ENCODE results near the gene NEXN. TPM values are rescaled to one million over a fixed set of nuclear protein-coding genes. Genes with fewer than 3 reads are reported as not detected.

The NEXN gene
- total RNA-seq, 2 donors from 2014 or later = 13.2 to 14.1 TPM

DNA sequence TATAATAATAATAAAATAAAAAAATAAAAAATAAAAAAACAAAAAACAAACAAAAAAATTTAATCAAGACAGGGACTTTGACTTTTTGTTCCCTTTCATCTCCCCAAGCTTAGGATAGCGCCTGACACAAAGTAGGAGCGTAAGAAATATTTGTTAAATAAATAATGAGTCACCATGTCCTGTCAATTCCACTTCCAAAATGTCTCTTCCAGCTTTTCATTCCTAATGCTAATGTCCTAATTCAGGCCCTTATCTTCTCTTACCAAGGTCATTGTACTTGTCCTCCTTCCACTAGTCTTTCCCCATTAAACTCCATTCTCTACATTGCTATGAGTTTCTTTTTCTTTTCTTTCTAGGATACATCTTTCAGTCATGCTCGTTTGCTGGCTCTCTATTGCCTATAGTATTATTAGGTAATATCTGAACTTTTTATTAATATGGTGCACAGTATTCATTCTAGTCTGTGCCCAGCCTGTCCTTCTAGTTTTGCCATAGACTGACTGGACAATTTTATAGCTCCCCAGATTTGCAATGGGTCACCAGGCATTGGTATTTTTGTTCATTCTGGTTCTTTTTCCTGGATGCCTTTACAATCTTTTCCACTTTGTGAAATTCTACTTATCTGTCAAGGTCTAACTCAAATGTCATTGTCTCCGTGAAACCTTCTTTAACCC lies 11.4 kb downstream of the NEXN start:
- TF ChIP-seq POLR2AphosphoS5 (IDR thresholded peaks at IDR 0.05) (no peak), POLR2A (IDR thresholded peaks at IDR 0.05) (no peak)
- TF ChIP-seq, protein P1, sequence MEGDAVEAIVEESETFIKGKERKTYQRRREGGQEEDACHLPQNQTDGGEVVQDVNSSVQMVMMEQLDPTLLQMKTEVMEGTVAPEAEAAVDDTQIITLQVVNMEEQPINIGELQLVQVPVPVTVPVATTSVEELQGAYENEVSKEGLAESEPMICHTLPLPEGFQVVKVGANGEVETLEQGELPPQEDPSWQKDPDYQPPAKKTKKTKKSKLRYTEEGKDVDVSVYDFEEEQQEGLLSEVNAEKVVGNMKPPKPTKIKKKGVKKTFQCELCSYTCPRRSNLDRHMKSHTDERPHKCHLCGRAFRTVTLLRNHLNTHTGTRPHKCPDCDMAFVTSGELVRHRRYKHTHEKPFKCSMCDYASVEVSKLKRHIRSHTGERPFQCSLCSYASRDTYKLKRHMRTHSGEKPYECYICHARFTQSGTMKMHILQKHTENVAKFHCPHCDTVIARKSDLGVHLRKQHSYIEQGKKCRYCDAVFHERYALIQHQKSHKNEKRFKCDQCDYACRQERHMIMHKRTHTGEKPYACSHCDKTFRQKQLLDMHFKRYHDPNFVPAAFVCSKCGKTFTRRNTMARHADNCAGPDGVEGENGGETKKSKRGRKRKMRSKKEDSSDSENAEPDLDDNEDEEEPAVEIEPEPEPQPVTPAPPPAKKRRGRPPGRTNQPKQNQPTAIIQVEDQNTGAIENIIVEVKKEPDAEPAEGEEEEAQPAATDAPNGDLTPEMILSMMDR (IDR thresholded peaks at IDR 0.05) = no peak
- no peaks in the 10 kb centered on the region for H3K36me3 ChIP-seq
- no peak overlapping the region for H3K27ac ChIP-seq
- no peak overlapping the region for H3K4me3 ChIP-seq
- H3K27me3 ChIP-seq (replicated peaks; ENCODE audit: insufficient read depth) = no peaks in the 10 kb centered on the region
- H3K4me1 ChIP-seq (replicated peaks) = no peaks in the 10 kb centered on the region
- intact Hi-C loops (cut with DNase I) = no loop called here
- no peak for DNase-seq (ENCODE audit: low spot score)
- no peaks in the 10 kb centered on the region for H3K9me3 ChIP-seq
- 79% methylated on average over 4 of the region's 4 CpGs for WGBS

DNA sequence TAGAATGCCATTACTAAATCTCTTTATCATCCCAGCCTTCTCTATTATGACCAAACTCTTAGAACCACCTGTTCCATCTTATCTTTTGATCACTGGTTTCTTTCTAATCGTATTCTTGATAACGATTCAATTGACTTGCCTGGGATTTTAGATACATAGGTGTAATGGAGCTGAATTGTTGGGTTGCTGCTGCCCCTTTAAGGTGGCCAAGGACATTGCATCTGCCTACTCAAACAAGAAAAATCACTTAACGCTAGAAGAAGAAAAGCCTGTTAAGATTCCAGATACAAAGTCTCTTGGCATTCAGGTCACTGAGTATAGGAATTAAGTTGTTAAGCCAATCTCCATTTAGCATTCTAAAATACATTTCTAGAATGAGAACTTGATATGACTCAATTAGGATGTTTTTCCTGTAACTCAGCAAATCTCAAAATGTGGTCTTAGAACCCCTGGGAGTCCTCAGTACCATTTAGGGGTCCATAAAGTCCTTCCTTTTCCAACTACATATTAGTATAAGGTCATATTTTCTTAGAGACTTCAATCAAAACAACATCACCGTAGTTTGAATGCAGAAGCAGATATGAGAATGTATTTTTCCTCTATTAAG lies 12.4 kb downstream of the NEXN start:
- TF ChIP-seq, protein P1 (IDR thresholded peaks at IDR 0.05) = peak in 3 of 4 experiments; percentile 38 to 67 (median 51)
- TF ChIP-seq POLR2AphosphoS5 (IDR thresholded peaks at IDR 0.05) (no peak), POLR2A (IDR thresholded peaks at IDR 0.05) (no peak)
- peak; percentile 11 for DNase-seq (ENCODE audit: low spot score)
- 12% methylated on average over 4 of the region's 4 CpGs for WGBS
- Histone ChIP-seq H3K9me3 (no peaks in the 10 kb centered on the region), H3K27ac (no peak overlapping the region), H3K36me3 (no peaks in the 10 kb centered on the region), H3K4me3 (no peak overlapping the region), H3K4me1 (replicated peaks) (no peaks in the 10 kb centered on the region), H3K27me3 (replicated peaks; ENCODE audit: insufficient read depth) (no peaks in the 10 kb centered on the region)
- intact Hi-C loops (cut with DNase I) = no loop called here

GRCh38 chr1:77905603-77906002 lies 17.2 kb downstream of the NEXN start:
- H3K27me3 ChIP-seq (replicated peaks; ENCODE audit: insufficient read depth) = no peaks in the 10 kb centered on the region
- no peaks in the 10 kb centered on the region for H3K36me3 ChIP-seq
- H3K4me1 ChIP-seq (replicated peaks) = no peaks in the 10 kb centered on the region
- intact Hi-C loops (cut with DNase I) = no loop called here
- H3K27ac ChIP-seq = no peak overlapping the region
- WGBS = 79% methylated on average over 1 of the region's 1 CpG
- no peaks in the 10 kb centered on the region for H3K9me3 ChIP-seq
- no peak for DNase-seq (ENCODE audit: low spot score)
- TF ChIP-seq POLR2A (IDR thresholded peaks at IDR 0.05) (no peak), POLR2AphosphoS5 (IDR thresholded peaks at IDR 0.05) (no peak)
- TF ChIP-seq, protein P1 (IDR thresholded peaks at IDR 0.05) = no peak
- H3K4me3 ChIP-seq = no peak overlapping the region

- Histone ChIP-seq H3K9me3 (no peaks in the 10 kb centered on the region), H3K4me3 (no peak overlapping the region), H3K36me3 (no peaks in the 10 kb centered on the region), H3K27ac (no peak overlapping the region), H3K27me3 (replicated peaks; ENCODE audit: insufficient read depth) (no peaks in the 10 kb centered on the region), H3K4me1 (replicated peaks) (no peaks in the 10 kb centered on the region)
- intact Hi-C loops (cut with DNase I) = no loop called here
- DNase-seq (ENCODE audit: low spot score) = no peak
- TF ChIP-seq, protein P1 (IDR thresholded peaks at IDR 0.05) = no peak
- TF ChIP-seq POLR2A (IDR thresholded peaks at IDR 0.05) (no peak), POLR2AphosphoS5 (IDR thresholded peaks at IDR 0.05) (no peak)
- WGBS = 74% methylated on average over 2 of the region's 2 CpGs
Measured at GRCh38 chr1:77906019-77906545, 17.7 kb downstream of the NEXN start.

Measured in prostate gland (tissue), 2 donors.